CD14-positive monocyte (primary cell): ENCODE measurements around the gene TSPAN19. TPM values are rescaled to one million over a fixed set of nuclear protein-coding genes. Genes with fewer than 3 reads are reported as not detected.

Experiments used
- DNase-seq, 3 donors: peaks; one replicate each; pipeline ENCODE4 v3.0.0-alpha.2; 2011 to 2022
- H2AFZ ChIP-seq: 2 replicates; pipeline ENCODE4 v1.6.0; 2012; ENCODE audit warnings: mild to moderate bottlenecking, low read depth, low read length, inconsistent platforms; ENCODE audit not compliant: insufficient read depth, poor library complexity, severe bottlenecking
- H3K27ac ChIP-seq, 2 donors: 1 replicate in 1 of 2; 2 replicates in 1 of 2; pipeline ENCODE4 v1.5.1; 2012 to 2013; ENCODE audit warnings: low read length in 2 of 2, control low read depth in 1 of 2, inconsistent platforms in 1 of 2, low read depth in 1 of 2, mild to moderate bottlenecking in 1 of 2
- H3K27me3 ChIP-seq, 2 donors: one replicate each; pipeline versions ENCODE4 v1.6.0 to v1.6.1; 2011 to 2013; ENCODE audit warnings: low read length in 2 of 2; ENCODE audit not compliant: control insufficient read depth in 2 of 2, insufficient read depth in 2 of 2
- H3K36me3 ChIP-seq, 2 donors: replicated peaks in 1 of 2; 1 replicate in 1 of 2; 2 replicates in 1 of 2; pipeline versions ENCODE4 v1.5.1 to v1.6.1; 2012 to 2013; ENCODE audit warnings: low read length in 2 of 2, control low read depth in 1 of 2, inconsistent platforms in 1 of 2, mild to moderate bottlenecking in 1 of 2; ENCODE audit not compliant: insufficient read depth in 2 of 2, control insufficient read depth in 1 of 2
- H3K4me1 ChIP-seq, 2 donors: 1 replicate in 1 of 2; 2 replicates in 1 of 2; pipeline versions ENCODE4 v1.5.1 to v1.6.1; 2012 to 2013; ENCODE audit warnings: low read length in 2 of 2, control low read depth in 1 of 2, inconsistent platforms in 1 of 2, mild to moderate bottlenecking in 1 of 2, moderate library complexity in 1 of 2; ENCODE audit not compliant: insufficient read depth in 2 of 2, control insufficient read depth in 1 of 2
- H3K4me2 ChIP-seq: replicated peaks from 2 replicates; pipeline ENCODE3; 2012; ENCODE audit warnings: low read length, moderate library complexity, mild to moderate bottlenecking; ENCODE audit not compliant: poor library complexity, severe bottlenecking; ENCODE audit errors: extremely low read depth
- H3K4me3 ChIP-seq, 3 experiments: fragments of 200-600 bp in 1 of 3; sonication (generic) in 1 of 3; replicated peaks in 1 of 3; 1 replicate in 2 of 3; 2 replicates in 1 of 3; pipeline ENCODE4 v1.5.1; 2011 to 2013; ENCODE audit warnings: low read length in 3 of 3, mild to moderate bottlenecking in 3 of 3, control low read depth in 2 of 3, low read depth in 2 of 3, inconsistent platforms in 1 of 3, moderate library complexity in 1 of 3
- H3K79me2 ChIP-seq: 2 replicates; pipeline ENCODE4 v1.6.0; 2012; ENCODE audit warnings: mild to moderate bottlenecking, control low read depth, inconsistent platforms, low read length, moderate library complexity; ENCODE audit not compliant: insufficient read depth
- H3K9ac ChIP-seq: 2 replicates; pipeline ENCODE4 v1.6.0; 2017; ENCODE audit warnings: low read length, mild to moderate bottlenecking; ENCODE audit not compliant: insufficient read depth, poor library complexity, severe bottlenecking
- H3K9me3 ChIP-seq, 2 donors: replicated peaks in 1 of 2; 1 replicate in 1 of 2; 2 replicates in 1 of 2; pipeline versions ENCODE4 v1.5.1 to v1.6.1; 2012 to 2013; ENCODE audit warnings: low read length in 2 of 2, control low read depth in 1 of 2; ENCODE audit not compliant: control insufficient read depth in 1 of 2, insufficient read depth in 1 of 2
- H4K20me1 ChIP-seq: 2 replicates; pipeline ENCODE4 v1.6.0; 2012; ENCODE audit warnings: mild to moderate bottlenecking, low read length, control low read depth, moderate library complexity; ENCODE audit not compliant: insufficient read depth
- H3K27ac Mint-ChIP-seq, 7 donors: one replicate each; pipeline ENCODE4 v1.8.0; 2020; ENCODE audit warnings: mild to moderate bottlenecking in 7 of 7, mixed read lengths in 7 of 7, moderate library complexity in 6 of 7, inconsistent platforms in 2 of 7
- H3K27me3 Mint-ChIP-seq, 3 donors: one replicate each; pipeline ENCODE4 v1.8.0; 2021 to 2022; ENCODE audit warnings: low read depth in 3 of 3, mild to moderate bottlenecking in 3 of 3, mixed read lengths in 3 of 3, moderate library complexity in 3 of 3, inconsistent platforms in 1 of 3
- H3K36me3 Mint-ChIP-seq, 2 donors: one replicate each; pipeline ENCODE4 v1.8.0; 2020; ENCODE audit warnings: mixed read lengths in 2 of 2, inconsistent platforms in 1 of 2, mild to moderate bottlenecking in 1 of 2
- H3K4me1 Mint-ChIP-seq: one replicate; pipeline ENCODE4 v1.8.0; 2020; ENCODE audit warnings: mild to moderate bottlenecking, mixed read lengths
- H3K4me3 Mint-ChIP-seq, 2 donors: one replicate each; pipeline ENCODE4 v1.8.0; 2020; ENCODE audit warnings: mild to moderate bottlenecking in 2 of 2, mixed read lengths in 2 of 2, moderate library complexity in 1 of 2
- H3K9me3 Mint-ChIP-seq, 7 donors: one replicate each; pipeline ENCODE4 v1.8.0; 2020 to 2022; ENCODE audit warnings: mixed read lengths in 7 of 7, mild to moderate bottlenecking in 6 of 7, moderate library complexity in 6 of 7, inconsistent platforms in 2 of 7
- CTCF ChIP-seq: fragments of 200-600 bp; IDR thresholded peaks from one replicate; pipeline ENCODE4 v1.8.0; 2022; ENCODE audit warnings: antibody characterized with exemption, mild to moderate bottlenecking
- WGBS: methylation state at CpG from one replicate; pipeline ENCODE4 v1.1.5; 2013; ENCODE audit warnings: missing lambda C conversion rate; ENCODE audit not compliant: insufficient coverage; 5-methylcytosine and 5-hydroxymethylcytosine counted together
- intact Hi-C, 2 donors: fragments of 100-400 bp; cut with micrococcal nuclease; formaldehyde crosslinking; loops; one replicate each; pipeline versions ENCODE4 v1.15.0 to v1.15.1; 2023
- polyA plus RNA-seq, 3 donors: library from polyadenylated mRNA; depleted of rRNA in 1 of 3; unstranded in 2 of 3; stranded (reverse) in 1 of 3; fragments of 300-500 nt in 2 of 3; fragments of >200 nt in 1 of 3; fragmentation: Illumina TruSeq in 2 of 3; gene quantifications; 1 replicate in 2 of 3; 2 replicates in 1 of 3; pipeline ENCODE4 v1.2.3, GENCODE V29; 2012 to 2021

The TSPAN19 gene
- polyA plus RNA-seq, 3 donors: not detected

GRCh38 chr12:85076688-85077430 is 40.8 kb upstream of the TSPAN19 start:
- H3K79me2 ChIP-seq: no peaks in the 10 kb centered on the region
- no peak overlapping the region for H3K27ac ChIP-seq
- H3K4me3 ChIP-seq: no peak overlapping the region
- Mint-ChIP-seq H3K4me1 (no peaks in the 10 kb centered on the region), H3K4me3 (no peak overlapping the region), H3K36me3 (no peaks in the 10 kb centered on the region), H3K27ac (no peak overlapping the region), H3K27me3 (peaks cover 0 to 4% (median 3%) of the 10 kb centered on the region in 3 donors), H3K9me3 (no peaks in the 10 kb centered on the region)
- H3K4me1 ChIP-seq: no peaks in the 10 kb centered on the region
- no peaks in the 10 kb centered on the region for H3K36me3 ChIP-seq
- no peak overlapping the region for H2AFZ ChIP-seq
- H3K4me2 ChIP-seq: no peak overlapping the region
- DNase-seq: no peak
- H3K9me3 ChIP-seq: no peaks in the 10 kb centered on the region
- intact Hi-C loops: no loop called here
- no CpG with 5 or more reads among the region's 1 CpG for WGBS
- no peaks in the 10 kb centered on the region for H4K20me1 ChIP-seq
- H3K27me3 ChIP-seq: no peaks in the 10 kb centered on the region
- TF ChIP-seq CTCF: no peak
- H3K9ac ChIP-seq: no peak overlapping the region

- no peak overlapping the region for H3K4me2 ChIP-seq
- no peaks in the 10 kb centered on the region for H3K36me3 ChIP-seq
- no CpG with 5 or more reads among the region's 1 CpG for WGBS
- H3K9ac ChIP-seq: no peak overlapping the region
- Mint-ChIP-seq H3K27ac (no peak overlapping the region), H3K36me3 (no peaks in the 10 kb centered on the region), H3K9me3 (peaks cover 0 to 3% (median 0%) of the 10 kb centered on the region in 7 donors), H3K4me3 (no peak overlapping the region), H3K27me3 (peaks cover 0 to 5% (median 3%) of the 10 kb centered on the region in 3 donors), H3K4me1 (no peaks in the 10 kb centered on the region)
- H3K27me3 ChIP-seq: no peaks in the 10 kb centered on the region
- H3K4me3 ChIP-seq: no peak overlapping the region
- TF ChIP-seq CTCF: no peak
- H4K20me1 ChIP-seq: no peaks in the 10 kb centered on the region
- no peaks in the 10 kb centered on the region for H3K79me2 ChIP-seq
- H3K9me3 ChIP-seq: no peaks in the 10 kb centered on the region
- intact Hi-C loops: no loop called here
- DNase-seq: no peak
- H3K4me1 ChIP-seq: no peaks in the 10 kb centered on the region
- no peak overlapping the region for H3K27ac ChIP-seq
- no peak overlapping the region for H2AFZ ChIP-seq
Measured at GRCh38 chr12:85072826-85073225, 36.7 kb upstream of the TSPAN19 start.
